Measurements from ENCODE around the gene DGKI.

The DGKI gene

GRCh38 chr7:137689761-137690160 is 157.0 kb downstream of the DGKI start:
- no peak for DNase-seq (ENCODE audit: low read depth in 2 of 2)

GRCh38 chr7:137687556-137688265 is 159.1 kb downstream of the DGKI start:
- no peak for DNase-seq (ENCODE audit: low read depth in 2 of 2)

GRCh38 chr7:137685433-137686164 is 161.2 kb downstream of the DGKI start:
- no peak for DNase-seq (ENCODE audit: low read depth in 2 of 2)

DNA sequence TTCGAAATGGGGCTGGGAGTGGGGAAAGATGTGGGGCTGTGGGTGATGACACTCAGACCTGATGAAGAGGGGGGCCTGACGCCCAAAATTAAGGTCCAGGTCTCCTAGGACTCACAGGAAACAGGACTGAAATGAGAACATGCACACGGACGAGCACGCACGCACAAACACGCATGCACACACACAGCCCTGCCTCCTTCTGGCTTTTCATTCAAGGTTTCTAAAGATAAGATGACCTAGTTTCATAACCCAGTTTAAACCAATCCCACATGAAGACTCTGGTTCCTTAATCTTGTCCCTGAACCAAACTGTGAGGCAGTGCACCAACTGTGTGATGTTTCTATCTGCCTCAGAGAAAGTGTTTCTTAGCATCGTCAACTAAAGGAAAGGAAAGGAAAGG is 162.0 kb downstream of the DGKI start:
- no peak for DNase-seq (ENCODE audit: low read depth in 2 of 2)

DNA sequence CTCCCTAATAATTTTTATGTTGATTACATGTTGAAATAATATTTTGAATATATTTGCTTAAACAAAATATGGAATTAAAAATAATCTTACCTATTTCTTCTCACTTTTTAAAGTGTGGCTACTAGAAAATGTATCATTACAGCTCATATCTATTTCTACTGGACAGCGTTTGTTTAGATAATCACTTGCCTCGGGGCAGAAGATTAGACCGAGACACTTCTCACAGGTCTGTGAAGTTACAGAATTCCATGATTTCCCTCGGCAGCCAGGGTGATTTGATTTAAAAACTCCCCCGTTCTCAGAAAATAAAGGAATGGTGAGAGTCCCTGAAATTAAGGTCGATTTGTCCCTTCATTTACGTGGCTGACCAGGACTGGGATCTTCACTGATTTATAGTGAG is 162.5 kb downstream of the DGKI start:
- DNase-seq (ENCODE audit: low read depth in 2 of 2), result no peak

DNA sequence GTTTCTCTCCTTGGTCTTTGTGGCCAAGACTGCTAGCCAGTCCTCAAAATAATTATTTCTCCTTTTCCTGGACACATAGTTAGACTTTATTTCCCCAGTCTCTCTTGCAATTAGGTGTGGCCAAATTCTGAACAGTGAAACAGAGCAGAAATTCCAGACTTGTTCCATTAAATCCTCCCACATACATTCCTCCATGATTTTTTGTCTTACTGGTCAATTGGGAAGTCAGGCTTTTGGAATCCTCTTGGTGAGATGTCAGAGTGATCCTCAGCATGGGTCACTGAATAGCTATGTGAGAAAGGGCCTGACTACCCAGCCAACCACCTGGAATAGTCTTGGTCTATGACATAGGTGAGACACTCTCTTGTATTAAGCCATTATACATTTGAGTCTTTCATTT is 164.2 kb downstream of the DGKI start:
- no peak for DNase-seq (ENCODE audit: low read depth in 2 of 2)

- no peak for DNase-seq (ENCODE audit: low read depth in 2 of 2)
These were observed 164.9 kb downstream of the DGKI start for GRCh38 chr7:137681657-137682562.

GRCh38 chr7:137674551-137675409 is 172.0 kb downstream of the DGKI start:
- DNase-seq (ENCODE audit: low read depth in 2 of 2), result no peak

- DNase-seq (ENCODE audit: low read depth in 2 of 2), result no peak
These were observed 172.7 kb downstream of the DGKI start for GRCh38 chr7:137674048-137674447.

- no peak for DNase-seq (ENCODE audit: low read depth in 2 of 2)
These were observed 174.9 kb downstream of the DGKI start for GRCh38 chr7:137671920-137672319.

GRCh38 chr7:137670222-137671064 is 176.3 kb downstream of the DGKI start:
- no peak for DNase-seq (ENCODE audit: low read depth in 2 of 2)

- no peak for DNase-seq (ENCODE audit: low read depth in 2 of 2)
These were observed 177.1 kb downstream of the DGKI start for GRCh38 chr7:137669706-137670105.

DNA sequence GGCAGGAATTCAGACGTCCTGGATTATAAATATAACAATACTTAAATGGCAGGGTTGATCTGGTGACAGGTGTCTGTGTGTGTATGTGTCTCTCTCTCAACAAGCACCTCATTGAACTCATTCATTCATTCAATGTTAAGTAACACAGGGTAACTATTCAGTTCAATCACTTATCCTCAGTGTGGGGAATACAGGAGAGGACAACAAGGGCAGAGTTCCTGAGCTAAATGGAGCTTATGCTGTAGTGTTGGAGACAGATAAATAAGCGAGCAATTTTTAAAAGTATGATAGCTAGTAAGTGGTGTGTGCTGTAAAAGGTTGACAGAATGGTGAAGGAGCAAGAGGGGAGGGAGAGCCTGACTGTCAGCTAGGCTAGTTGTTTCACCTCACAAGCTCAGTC is 178.4 kb downstream of the DGKI start:
- no peak for DNase-seq (ENCODE audit: low read depth in 2 of 2)

DNA sequence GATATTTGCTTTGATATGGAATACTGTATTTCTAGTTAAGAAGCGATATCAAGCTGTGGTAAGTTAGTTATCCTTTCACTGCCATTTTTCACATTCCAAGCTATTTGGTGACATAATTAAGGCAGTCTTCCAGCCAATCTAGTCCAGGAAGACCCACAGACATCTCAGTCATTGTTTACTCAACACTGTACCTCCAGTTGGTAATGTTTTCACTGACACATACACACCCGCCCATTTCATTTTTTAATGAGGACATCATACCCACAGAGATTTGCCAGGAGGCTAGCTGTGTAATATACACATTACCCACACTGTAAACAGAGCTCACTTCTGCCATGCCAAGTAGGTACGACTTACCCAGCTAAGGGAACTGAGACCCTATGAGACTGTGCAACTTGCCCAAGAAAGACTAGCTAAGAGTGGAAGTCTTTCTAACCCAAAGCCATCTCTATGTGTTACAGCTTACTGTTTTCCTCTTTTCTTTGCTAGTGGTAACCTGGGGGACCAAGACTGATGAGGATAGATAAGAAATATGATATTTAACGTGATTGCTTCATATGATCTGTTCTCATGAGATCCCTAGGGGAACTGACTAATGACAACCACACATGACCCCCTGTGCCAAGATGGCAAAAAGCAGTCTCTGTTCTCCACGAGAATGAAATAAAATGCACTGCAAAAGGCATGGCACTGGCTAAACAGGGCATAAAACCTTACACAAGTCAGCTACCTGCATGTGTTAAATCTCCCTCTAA is 179.0 kb downstream of the DGKI start:
- DNase-seq (ENCODE audit: low read depth in 2 of 2), result no peak

DNA sequence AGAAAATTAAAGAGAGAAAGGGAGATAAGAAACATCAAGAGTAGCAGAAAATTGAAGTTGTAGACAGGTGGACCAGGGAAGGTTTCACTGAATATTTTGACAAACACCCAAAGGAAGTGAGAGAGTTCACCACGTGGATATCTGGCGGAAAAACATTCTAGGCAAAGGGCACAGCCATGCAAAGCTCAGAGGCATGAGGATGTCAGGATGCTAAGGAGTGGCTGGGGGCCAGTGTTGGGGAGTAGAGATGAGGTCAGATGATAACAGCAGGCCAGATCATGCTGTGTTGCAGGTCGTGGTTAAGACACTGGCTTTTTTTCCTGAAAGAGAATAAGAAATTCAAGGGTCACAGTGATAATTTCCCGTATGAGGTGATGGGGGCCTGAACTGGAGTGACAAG is 181.9 kb downstream of the DGKI start:
- DNase-seq (ENCODE audit: low read depth in 2 of 2), result no peak

GRCh38 chr7:137661634-137662033 is 185.1 kb downstream of the DGKI start:
- DNase-seq (ENCODE audit: low read depth in 2 of 2), result no peak

DNA sequence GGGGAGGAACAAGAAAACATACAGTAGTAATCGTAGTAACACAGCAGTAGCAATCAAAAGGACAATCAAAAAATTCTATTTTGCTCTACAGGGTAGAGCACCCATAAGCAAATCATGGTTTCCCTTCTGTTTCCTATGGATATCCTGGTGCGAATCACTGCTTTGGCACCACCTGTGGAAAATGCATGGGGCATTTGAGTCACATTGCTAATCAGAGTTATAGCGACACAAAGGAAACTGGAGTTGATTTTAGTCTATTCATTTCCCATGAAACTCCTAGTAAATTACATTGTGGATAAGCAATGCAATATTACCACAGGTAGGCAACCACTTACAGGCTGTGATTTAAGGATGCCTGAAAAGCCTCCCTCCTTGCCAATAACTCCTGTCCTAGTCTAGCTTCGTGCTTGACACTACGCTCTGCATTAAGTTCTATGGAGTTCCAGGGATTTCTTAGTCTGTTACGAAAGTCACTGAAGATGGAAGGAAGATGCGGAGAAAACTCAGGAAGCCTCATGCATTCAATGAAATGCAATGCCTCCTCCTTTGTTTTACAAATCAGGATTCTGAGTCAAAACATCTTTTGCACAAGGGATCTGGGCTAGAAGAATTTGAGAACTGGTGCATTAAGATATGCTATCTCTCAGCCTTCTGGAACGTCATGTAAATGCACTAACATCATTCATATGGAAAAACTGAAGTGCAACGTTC is 188.4 kb downstream of the DGKI start:
- DNase-seq (ENCODE audit: low read depth in 2 of 2), result no peak

GRCh38 chr7:137657476-137658189 is 189.1 kb downstream of the DGKI start:
- DNase-seq (ENCODE audit: low read depth in 2 of 2), result no peak

DNA sequence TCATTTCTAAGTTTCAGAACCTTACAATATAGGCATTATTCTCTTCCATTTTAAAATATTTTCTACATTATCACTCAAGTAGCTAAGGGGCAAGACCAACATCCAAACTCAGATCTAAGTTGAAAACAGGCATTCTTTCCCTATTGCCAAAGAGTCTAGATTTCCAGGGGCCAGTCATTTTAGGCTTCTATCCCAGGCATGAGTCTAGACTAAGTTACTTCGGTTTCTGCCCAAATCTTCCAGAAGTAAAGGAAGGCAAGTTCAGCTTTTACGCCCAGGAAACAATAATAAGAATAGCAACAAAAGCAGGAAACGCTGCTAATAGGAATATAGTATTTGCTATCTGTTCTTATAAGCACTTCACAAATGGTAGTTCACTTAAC is 189.9 kb downstream of the DGKI start:
- DNase-seq (ENCODE audit: low read depth in 2 of 2), result no peak

Measured in stimulated activated CD4-positive, alpha-beta T cell treated with anti-CD3 and anti-CD28 coated beads, Interleukin-1b, Interleukin-23, amount 100 ng/mL, for 4 hours (primary cell).